MV-4-11 (cell line): ENCODE data around the gene DEFB108B.
A peak's percentile ranks its signal among the peaks of the same experiment; 100 is the strongest.
"Not testable (repeated sequence)": the region's sequence is repeated elsewhere in the genome, so short reads cannot be mapped to it uniquely, and the experiment has no call there.

ENCODE experiments used
- DNase-seq: peaks from one replicate; lab custom pipeline; 2025; lab: John Stamatoyannopoulos, UW

The DEFB108B gene

GRCh38 chr11:71813481-71814355 lies 19.3 kb upstream of the DEFB108B start:
- DNase-seq = peak; percentile 41

GRCh38 chr11:71821539-71821938 lies 11.5 kb upstream of the DEFB108B start:
- DNase-seq = peak; percentile 30

GRCh38 chr11:71829247-71829646 lies 3.8 kb upstream of the DEFB108B start:
- not testable (repeated sequence) for DNase-seq

DNA sequence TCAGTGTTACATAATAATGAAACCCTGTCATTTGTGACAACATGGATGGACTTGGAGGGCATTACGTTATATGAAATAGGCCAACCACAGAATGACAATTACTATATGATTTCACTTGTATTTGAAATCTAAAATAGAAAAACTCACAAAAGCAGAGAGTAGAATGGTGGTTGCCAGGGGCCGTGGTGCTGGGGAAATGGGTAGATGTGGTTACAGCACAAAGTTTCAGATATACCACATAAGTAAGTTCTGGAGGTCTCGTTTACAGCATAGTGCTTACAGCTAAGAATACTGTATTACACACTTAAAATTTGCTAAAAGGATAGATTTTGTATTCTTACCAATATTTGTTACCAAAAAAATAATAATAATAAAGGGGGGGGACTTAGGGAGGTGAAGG lies 3.3 kb upstream of the DEFB108B start:
- DNase-seq = not testable (repeated sequence)

DNA sequence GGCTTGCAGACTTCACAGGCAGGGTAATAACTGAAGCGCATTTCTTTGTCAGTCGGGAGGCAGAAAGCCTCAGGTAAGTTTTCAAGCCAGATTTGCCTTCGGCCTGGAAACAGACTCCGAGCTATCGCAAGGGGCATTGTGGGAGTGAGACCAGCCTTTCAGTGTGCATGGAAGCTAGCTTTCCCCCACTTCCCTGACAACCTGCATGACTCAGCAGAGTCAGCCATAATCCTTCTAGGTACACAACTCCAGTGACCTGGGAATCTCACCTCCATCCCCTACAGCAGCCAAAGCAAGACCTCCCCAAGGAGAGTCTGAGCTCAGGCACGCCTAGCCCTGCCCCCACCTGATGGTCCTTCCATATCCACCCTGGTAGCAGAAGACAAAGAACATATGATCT lies 9.7 kb downstream of the DEFB108B start:
- DNase-seq = not testable (repeated sequence)

GRCh38 chr11:71843355-71843754 lies 10.4 kb downstream of the DEFB108B start:
- not testable (repeated sequence) for DNase-seq

GRCh38 chr11:71843858-71844257 lies 10.9 kb downstream of the DEFB108B start:
- no peak for DNase-seq

- not testable (repeated sequence) for DNase-seq
Observed at GRCh38 chr11:71853895-71854294, 20.9 kb downstream of the DEFB108B start.

- DNase-seq = peak; percentile 23
Observed at GRCh38 chr11:71855880-71856279, 22.9 kb downstream of the DEFB108B start.

DNA sequence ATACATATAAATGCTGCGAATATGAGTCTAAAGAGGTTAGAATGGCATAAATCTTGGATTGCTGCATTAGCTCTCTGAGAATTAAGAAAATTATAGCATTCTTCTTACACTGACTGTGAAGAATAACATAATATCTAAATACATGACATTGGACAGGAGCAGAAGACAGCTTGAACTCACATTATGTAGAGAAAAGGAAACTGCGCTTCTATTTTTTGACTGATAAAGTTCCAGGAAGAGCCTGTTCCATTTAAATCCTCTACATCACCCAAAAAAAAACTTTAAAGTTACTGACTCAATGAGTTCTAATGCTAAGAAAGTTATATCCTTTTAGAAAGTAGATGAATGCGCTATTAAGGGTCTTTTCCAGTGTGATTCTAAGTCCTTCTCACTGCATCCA lies 27.8 kb downstream of the DEFB108B start:
- DNase-seq = not testable (repeated sequence)

DNA sequence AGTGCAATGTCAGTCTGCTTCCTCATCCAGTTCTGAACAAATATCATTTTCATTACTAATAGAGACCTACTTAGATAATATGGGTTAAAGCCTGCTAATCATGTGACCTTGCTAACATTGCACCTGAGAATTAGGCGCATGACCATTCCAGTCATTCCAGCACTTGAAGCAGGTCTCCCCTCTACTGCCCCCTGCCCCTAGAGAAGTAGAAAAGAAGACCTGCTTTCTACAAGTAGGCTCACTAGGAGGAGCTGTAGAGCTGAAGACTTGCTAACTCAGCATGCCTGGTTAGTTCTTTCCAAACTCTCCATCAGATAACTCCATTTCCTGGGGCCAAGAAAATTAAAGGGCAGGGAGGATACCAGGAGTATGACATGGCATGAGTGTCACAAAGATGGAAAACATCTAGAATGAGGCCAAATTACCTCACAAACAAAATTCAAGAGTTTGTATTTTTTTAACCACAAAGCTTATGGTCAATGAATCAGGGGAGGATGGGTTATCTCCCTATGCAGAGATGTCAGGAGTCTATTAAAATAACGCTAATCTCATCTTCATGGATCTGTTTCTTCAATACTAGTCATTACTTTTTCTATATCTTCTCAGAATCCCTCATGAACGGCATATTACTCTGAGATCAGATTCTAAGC lies 31.1 kb downstream of the DEFB108B start:
- peak; percentile 37 for DNase-seq

DNA sequence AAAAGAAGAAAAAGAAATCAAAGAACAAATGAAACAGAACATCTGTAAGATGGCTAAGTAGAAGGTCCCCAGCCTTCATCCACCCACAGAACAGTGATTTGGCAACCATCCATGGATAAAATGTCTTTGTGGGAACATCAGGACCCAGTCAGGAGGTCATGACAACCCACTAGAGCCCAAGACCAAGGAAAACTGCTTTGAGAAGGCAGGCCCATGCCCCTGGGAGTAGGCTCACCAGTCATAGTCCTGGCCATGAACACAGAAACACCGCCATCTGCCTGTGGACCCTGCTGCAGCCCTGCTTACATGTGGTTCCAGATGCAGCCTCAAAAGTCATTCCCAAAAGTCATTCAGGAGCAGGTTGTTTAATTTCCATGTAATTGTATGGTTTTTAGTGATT lies 34.2 kb downstream of the DEFB108B start:
- DNase-seq = not testable (repeated sequence)

- DNase-seq = not testable (repeated sequence)
Observed at GRCh38 chr11:71869931-71870330, 36.9 kb downstream of the DEFB108B start.

GRCh38 chr11:71870661-71871060 lies 37.7 kb downstream of the DEFB108B start:
- DNase-seq = not testable (repeated sequence)

DNA sequence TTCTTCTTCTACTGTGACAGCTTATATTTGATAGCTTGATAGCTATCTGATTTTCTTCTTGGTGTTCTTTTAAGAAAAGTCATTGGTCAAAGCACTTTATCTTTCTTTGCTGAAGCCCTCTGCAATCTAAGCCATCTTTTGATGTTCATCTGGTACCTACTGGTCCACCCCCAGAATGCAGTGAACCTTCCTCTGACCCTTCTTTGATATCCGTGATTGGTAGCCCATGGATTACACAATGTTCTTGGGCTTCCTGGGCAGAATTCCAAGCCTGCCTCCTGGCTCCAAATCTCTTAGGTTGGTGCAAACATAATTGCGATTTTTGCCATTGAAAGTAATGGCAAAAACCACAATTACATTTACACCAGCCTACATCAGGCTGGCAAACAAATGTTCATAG lies 43.3 kb downstream of the DEFB108B start:
- not testable (repeated sequence) for DNase-seq

DNA sequence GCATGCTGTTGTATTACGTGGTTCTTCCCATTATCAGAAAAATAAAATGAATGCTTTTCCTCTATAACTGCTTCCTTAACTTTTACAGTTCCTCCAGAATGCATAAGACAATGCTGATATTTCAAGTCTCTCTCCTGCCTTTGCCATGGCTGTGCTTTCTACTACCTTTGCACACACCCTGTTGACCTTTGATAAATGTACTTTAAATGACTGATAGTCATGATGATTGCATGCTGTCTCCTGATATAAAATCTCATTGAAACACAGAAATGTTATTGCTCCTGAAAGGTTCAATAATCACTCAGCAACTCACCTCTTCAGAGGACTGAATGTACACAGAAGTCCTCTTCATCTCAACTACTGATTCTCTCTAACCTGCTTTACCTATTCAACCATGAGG lies 45.1 kb downstream of the DEFB108B start, which contains the start of gene DEFB131B:
Gene DEFB131B (plus strand): TSS at position 395 of the 400 bp plus-strand sequence. CDS start 0 bp downstream, at position 395.
- not testable (repeated sequence) for DNase-seq

- DNase-seq = not testable (repeated sequence)
Observed at GRCh38 chr11:71885806-71886205, 52.8 kb downstream of the DEFB108B start.
